Measurements from ENCODE around the gene MSH3. TPM values are rescaled to one million over a fixed set of nuclear protein-coding genes. Genes with fewer than 3 reads are reported as not detected.

MSH3 gene
- polyA plus RNA-seq, 1 donor (not counting 4 experiments of a cell fraction or from before 2014, with no cell fraction given), result 11.1 TPM

DNA sequence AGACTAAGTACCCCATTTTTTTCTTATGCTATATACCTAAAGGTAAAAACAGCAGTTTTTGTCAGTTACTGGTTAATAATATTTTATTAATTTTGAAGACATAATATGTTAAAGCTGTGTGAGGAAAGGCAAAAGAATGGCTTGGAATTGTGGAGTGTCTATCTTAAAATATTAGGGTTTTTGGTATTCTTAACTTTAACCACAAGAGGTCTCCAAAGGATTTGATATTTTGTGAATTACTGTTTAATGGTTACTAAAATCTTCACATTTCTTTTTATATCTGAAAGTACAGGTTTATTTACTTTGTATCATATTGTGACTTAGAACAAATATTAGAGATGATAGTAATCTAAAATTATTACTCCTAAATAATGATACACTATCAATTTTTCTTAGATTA, 32.3 kb downstream of the MSH3 start:
- no peak for DNase-seq (ENCODE audit: low read depth, low spot score)
- FAIRE-seq, result no peak

DNA sequence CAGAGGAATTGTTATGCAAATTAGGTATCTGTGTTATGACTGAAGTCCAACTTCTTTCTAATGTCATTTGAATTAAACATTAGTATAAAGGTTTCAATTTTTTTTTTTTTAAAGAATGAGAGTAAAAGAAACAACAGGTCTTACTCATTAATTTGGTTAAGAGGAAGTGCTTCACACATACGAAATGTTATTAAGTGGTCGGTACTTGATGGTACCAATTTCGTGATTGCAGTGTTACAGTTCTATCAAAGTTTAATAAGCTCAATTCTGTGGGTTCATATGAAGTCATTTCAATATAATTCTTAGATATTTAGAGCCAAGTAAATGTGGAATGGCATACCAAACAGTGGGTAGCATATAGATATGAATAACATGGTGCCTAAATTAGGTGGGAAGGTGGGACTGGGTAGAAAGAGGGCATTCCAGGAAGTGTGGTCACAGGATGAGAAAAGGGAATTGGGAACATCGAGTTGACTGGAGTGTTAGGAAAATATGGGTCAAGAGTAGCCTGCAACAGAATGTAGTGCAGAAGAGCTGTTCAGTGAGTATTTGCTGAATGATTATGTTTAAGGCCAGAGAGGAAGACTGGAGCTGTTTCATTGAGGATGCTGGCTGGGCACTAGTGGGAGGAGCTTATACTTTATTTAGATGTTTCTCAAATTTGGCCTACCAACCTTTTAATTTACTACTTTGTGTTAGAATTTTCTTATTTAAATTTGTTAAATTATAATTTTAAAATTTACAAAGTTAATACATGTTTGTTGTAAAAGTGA, 34.4 kb downstream of the MSH3 start:
- no peak overlapping the region for H3K4me2 ChIP-seq (ENCODE audit: control insufficient read depth, extremely low read depth, insufficient read depth, low read depth, low read length)
- TF ChIP-seq, protein P1, sequence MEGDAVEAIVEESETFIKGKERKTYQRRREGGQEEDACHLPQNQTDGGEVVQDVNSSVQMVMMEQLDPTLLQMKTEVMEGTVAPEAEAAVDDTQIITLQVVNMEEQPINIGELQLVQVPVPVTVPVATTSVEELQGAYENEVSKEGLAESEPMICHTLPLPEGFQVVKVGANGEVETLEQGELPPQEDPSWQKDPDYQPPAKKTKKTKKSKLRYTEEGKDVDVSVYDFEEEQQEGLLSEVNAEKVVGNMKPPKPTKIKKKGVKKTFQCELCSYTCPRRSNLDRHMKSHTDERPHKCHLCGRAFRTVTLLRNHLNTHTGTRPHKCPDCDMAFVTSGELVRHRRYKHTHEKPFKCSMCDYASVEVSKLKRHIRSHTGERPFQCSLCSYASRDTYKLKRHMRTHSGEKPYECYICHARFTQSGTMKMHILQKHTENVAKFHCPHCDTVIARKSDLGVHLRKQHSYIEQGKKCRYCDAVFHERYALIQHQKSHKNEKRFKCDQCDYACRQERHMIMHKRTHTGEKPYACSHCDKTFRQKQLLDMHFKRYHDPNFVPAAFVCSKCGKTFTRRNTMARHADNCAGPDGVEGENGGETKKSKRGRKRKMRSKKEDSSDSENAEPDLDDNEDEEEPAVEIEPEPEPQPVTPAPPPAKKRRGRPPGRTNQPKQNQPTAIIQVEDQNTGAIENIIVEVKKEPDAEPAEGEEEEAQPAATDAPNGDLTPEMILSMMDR (optimal IDR thresholded peaks at IDR 0.05 in 1 of 3, IDR thresholded peaks at IDR 0.05 in 1 of 3, conservative IDR thresholded peaks at IDR 0.05 in 1 of 3; ENCODE audit: extremely low read depth in 1 of 3, insufficient read depth in 2 of 3, low read length in 3 of 3), result no peak
- TF ChIP-seq EZH2 (IDR thresholded peaks at IDR 0.05; ENCODE audit: low read length), result no peak
- H3K9me1 ChIP-seq (ENCODE audit: control insufficient read depth, extremely low read depth, insufficient read depth, low read length), result no peaks in the 10 kb centered on the region
- FAIRE-seq (no peak), DNase-seq (ENCODE audit: low read depth, low spot score) (no peak)
- dilution Hi-C loops (cut with MboI; ENCODE audit: extremely low pct_ligation_motif_present, low sequenced_read_pairs), result no loop called here
- H3K27me3 ChIP-seq (ENCODE audit: control insufficient read depth, extremely low read depth, insufficient read depth, low read length), result no peaks in the 10 kb centered on the region
- no peak overlapping the region for H2AFZ ChIP-seq (ENCODE audit: control insufficient read depth, low read length)
- H3K27ac ChIP-seq (ENCODE audit: control insufficient read depth, insufficient read depth, low read length), result no peak overlapping the region
- no peaks in the 10 kb centered on the region for H3K36me3 ChIP-seq (ENCODE audit: control insufficient read depth in 2 of 2, extremely low read depth in 1 of 2, insufficient read depth in 2 of 2, low read length in 2 of 2)
- H3K9me3 ChIP-seq (ENCODE audit: control insufficient read depth, low read depth, low read length), result no peaks in the 10 kb centered on the region
- no peaks in the 10 kb centered on the region for H3K79me2 ChIP-seq (ENCODE audit: control insufficient read depth, insufficient read depth, low read length)
- no peak overlapping the region for H3K4me3 ChIP-seq (ENCODE audit: control insufficient read depth in 2 of 3, extremely low read depth in 1 of 3, insufficient read depth in 2 of 3, low read depth in 1 of 3, low read length in 3 of 3)
- no peaks in the 10 kb centered on the region for H4K20me1 ChIP-seq (ENCODE audit: control insufficient read depth, extremely low read depth, insufficient read depth, low read length)
- H3K9ac ChIP-seq (ENCODE audit: control insufficient read depth, extremely low read depth, insufficient read depth, low read length), result no peak overlapping the region
- no peaks in the 10 kb centered on the region for H3K4me1 ChIP-seq (ENCODE audit: control insufficient read depth, extremely low read depth, insufficient read depth, low read length)

More for the DNA sequence above, 32.3 kb downstream of the MSH3 start:
- dilution Hi-C loops (cut with MboI; ENCODE audit: extremely low pct_ligation_motif_present, low sequenced_read_pairs), result no loop called here
- Histone ChIP-seq H4K20me1 (ENCODE audit: control insufficient read depth, extremely low read depth, insufficient read depth, low read length) (no peaks in the 10 kb centered on the region), H2AFZ (ENCODE audit: control insufficient read depth, low read length) (no peak overlapping the region), H3K27ac (ENCODE audit: control insufficient read depth, insufficient read depth, low read length) (no peak overlapping the region), H3K4me2 (ENCODE audit: control insufficient read depth, extremely low read depth, insufficient read depth, low read depth, low read length) (no peak overlapping the region), H3K9ac (ENCODE audit: control insufficient read depth, extremely low read depth, insufficient read depth, low read length) (no peak overlapping the region), H3K79me2 (ENCODE audit: control insufficient read depth, insufficient read depth, low read length) (no peaks in the 10 kb centered on the region), H3K4me3 (ENCODE audit: control insufficient read depth in 2 of 3, extremely low read depth in 1 of 3, insufficient read depth in 2 of 3, low read depth in 1 of 3, low read length in 3 of 3) (no peak overlapping the region), H3K36me3 (ENCODE audit: control insufficient read depth in 2 of 2, extremely low read depth in 1 of 2, insufficient read depth in 2 of 2, low read length in 2 of 2) (no peaks in the 10 kb centered on the region), H3K4me1 (ENCODE audit: control insufficient read depth, extremely low read depth, insufficient read depth, low read length) (no peaks in the 10 kb centered on the region), H3K27me3 (ENCODE audit: control insufficient read depth, extremely low read depth, insufficient read depth, low read length) (no peaks in the 10 kb centered on the region), H3K9me1 (ENCODE audit: control insufficient read depth, extremely low read depth, insufficient read depth, low read length) (no peaks in the 10 kb centered on the region), H3K9me3 (ENCODE audit: control insufficient read depth, low read depth, low read length) (no peaks in the 10 kb centered on the region)
- TF ChIP-seq, protein P1 (optimal IDR thresholded peaks at IDR 0.05 in 1 of 3, IDR thresholded peaks at IDR 0.05 in 1 of 3, conservative IDR thresholded peaks at IDR 0.05 in 1 of 3; ENCODE audit: extremely low read depth in 1 of 3, insufficient read depth in 2 of 3, low read length in 3 of 3), result peak in 1 of 3 experiments; percentile 7
- no peak for TF ChIP-seq EZH2 (IDR thresholded peaks at IDR 0.05; ENCODE audit: low read length)

Data from keratinocyte (primary cell).